GM12875 (cell line): ENCODE results near the gene ATP8A2.

Experiments used
- H3K4me3 ChIP-seq: one replicate; pipeline ENCODE4 v1.5.1; 2011; ENCODE audit warnings: low read depth, low read length, control low read depth
- CTCF ChIP-seq: IDR thresholded peaks from 2 replicates; pipeline ENCODE4 v1.5.1; 2011; ENCODE audit warnings: low read depth, mild to moderate bottlenecking, control low read depth, inconsistent platforms, low read length, moderate library complexity, borderline replicate concordance; ENCODE audit not compliant: insufficient read depth

The ATP8A2 gene

DNA sequence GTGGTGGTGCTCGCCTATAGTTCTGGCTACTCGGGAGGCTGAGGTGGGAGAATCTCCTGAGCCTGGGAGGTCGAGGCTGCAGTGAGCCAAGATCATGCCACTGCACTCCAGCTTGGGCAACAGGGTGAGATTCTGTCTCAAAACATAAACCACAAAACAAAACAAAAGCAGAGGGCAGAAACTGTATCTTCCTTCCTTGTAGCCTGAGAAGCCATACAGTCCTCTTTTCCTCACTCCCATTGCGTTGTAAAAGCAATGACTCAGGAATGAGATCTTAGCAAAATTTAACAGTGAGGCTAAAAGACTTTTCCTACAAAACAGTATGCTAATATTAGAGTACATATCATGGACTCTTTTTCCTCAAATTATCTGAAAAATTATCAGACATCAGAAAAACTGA, 549.2 kb downstream of the ATP8A2 start:
- H3K4me3 ChIP-seq, result no peak overlapping the region
- no peak for TF ChIP-seq CTCF

GRCh38 chr13:25922376-25922775, 550.6 kb downstream of the ATP8A2 start:
- no peak overlapping the region for H3K4me3 ChIP-seq
- TF ChIP-seq CTCF, result no peak

- H3K4me3 ChIP-seq, result no peak overlapping the region
- TF ChIP-seq CTCF, result no peak
Measured at GRCh38 chr13:25923217-25924085, 551.7 kb downstream of the ATP8A2 start.

GRCh38 chr13:25927363-25927762, 555.6 kb downstream of the ATP8A2 start:
- TF ChIP-seq CTCF, result no peak
- no peak overlapping the region for H3K4me3 ChIP-seq

DNA sequence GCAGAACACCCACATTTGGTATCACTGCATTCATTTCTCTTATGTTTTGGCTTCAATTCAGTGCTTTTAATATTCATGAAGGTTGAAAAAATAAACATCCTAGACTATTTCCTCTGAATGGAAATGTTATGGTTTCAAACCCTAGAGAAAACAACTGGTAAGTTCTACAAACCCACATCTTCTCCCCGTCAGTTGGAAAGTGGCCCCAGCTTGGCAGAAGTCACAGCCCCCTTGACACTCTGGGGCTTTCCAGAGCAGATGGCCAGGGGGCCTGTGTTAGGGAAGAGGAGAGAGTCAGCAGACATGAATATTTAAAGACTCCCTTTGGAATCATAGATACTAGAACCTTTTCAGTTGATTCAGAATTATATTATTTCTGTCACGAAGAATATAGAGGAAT, 556.2 kb downstream of the ATP8A2 start:
- no peak for TF ChIP-seq CTCF
- no peak overlapping the region for H3K4me3 ChIP-seq

- TF ChIP-seq CTCF, result no peak
- H3K4me3 ChIP-seq, result no peak overlapping the region
Measured at GRCh38 chr13:25928941-25929505, 557.2 kb downstream of the ATP8A2 start.

DNA sequence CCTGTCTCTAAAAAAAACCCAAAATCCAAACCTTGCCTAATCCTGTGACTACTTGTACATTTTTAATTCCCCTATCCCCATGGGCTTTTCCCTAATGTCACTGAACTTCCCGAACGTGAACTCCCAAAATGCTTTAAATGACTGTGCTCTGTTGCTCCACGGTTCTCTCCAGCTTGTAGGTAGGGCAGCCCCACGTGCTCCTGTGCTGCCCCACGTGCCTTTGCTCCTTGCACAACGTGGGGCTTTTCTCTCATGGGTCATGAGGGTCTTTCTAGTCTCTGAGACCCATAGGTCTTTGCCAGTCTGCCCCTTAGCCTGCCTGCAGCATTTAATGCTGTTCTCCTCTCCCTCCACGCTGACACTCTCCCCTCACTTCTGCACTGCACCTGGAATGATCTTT, 558.0 kb downstream of the ATP8A2 start:
- H3K4me3 ChIP-seq, result no peak overlapping the region
- no peak for TF ChIP-seq CTCF
